Islet of Langerhans (tissue), 1 donor: ENCODE results near the gene FHIT.

Source experiments
- FAIRE-seq: peaks from one replicate; lab custom pipeline; 2011; peaks lifted over from hg19 to GRCh38; lab: Jason Lieb, UNC

Gene FHIT

GRCh38 chr3:59754456-59755129, 1496.7 kb downstream of the FHIT start:
- no peak for FAIRE-seq

GRCh38 chr3:59753808-59754450, 1497.3 kb downstream of the FHIT start:
- no peak for FAIRE-seq

DNA sequence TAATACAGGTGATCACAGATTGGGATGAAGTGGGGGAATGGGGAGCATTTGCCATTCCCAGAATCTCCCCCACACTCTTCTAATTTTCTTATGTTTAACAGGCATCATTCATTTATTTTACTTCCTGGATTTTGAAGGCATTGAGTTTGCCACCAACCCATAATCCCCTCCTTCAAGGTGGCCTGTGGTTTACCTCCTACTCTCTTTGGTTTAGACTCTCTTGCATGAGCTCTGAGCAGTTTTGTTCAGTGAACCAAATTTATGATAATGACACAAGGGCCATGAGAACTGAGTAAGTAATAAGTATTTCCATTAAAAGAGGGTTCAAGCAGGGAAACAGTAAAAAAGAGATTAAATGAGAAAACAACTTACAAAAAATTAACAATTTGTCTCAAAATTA, 1498.3 kb downstream of the FHIT start:
- FAIRE-seq: no peak

DNA sequence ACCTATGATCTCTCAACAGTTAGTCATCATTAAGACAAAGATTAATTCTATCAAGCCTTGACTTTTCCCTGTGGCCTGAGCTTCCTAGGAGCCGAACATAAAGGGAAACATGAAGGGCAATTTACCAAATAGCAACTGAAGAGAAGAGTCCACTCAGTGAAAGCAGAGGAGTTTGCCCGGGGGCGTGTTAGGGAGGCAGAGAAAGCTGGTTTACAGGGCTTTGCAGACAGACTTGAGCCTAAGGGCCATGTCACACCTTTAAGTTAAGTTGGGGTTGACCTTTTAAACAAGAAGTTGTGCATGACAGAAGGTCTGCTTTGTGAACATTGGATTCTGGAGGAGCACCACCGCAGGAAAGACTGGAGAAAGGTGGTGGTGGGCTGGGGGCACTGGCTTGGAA, 1499.6 kb downstream of the FHIT start:
- no peak for FAIRE-seq

GRCh38 chr3:59750391-59750790, 1500.9 kb downstream of the FHIT start:
- no peak for FAIRE-seq

GRCh38 chr3:59749291-59749690, 1502.0 kb downstream of the FHIT start:
- FAIRE-seq: no peak

- FAIRE-seq: no peak
These were observed 1504.7 kb downstream of the FHIT start for GRCh38 chr3:59746585-59746984.

DNA sequence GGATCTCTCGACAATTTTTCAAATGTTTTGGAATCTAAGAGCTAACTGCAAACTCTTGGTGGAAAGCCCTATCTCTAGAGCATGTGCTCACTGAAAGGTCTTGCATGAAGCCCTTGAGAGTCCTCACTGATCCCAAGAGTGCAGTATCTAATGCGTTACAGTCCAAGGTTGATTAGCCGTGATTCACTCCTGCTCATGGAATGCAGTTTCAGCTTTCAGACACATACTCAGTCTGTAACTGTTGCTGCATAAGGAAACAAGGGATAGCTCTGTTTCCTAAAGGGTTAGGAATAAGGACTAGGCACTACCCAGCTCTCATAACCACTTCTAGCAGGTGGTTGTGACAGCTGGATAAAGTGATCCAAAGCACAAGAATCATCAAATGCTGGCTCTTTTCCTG, 1514.0 kb downstream of the FHIT start:
- no peak for FAIRE-seq

- no peak for FAIRE-seq
These were observed 1517.2 kb downstream of the FHIT start for GRCh38 chr3:59734061-59734460.

GRCh38 chr3:59733041-59733809, 1518.0 kb downstream of the FHIT start:
- FAIRE-seq: no peak

- FAIRE-seq: no peak
These were observed 1519.3 kb downstream of the FHIT start for GRCh38 chr3:59731943-59732342.

DNA sequence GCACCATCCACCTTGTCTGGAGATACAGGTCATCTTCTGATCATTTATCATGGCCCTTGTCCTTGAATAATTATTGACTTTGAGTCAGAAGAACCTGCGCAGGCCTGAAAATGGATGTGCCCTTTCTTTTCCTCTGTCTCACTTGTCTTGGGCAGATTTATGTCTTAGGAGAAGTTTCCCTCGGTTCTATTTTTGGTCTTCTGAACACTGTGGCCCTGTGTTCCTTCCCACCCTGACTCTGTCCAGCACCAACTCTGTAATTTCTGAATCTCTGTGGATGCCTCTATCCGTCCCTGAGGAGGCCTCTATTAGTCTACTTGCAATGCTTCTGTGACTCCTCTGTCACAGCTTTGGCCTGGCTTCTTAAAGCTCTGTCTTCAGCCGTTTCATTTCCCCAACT, 1520.7 kb downstream of the FHIT start:
- FAIRE-seq: no peak

DNA sequence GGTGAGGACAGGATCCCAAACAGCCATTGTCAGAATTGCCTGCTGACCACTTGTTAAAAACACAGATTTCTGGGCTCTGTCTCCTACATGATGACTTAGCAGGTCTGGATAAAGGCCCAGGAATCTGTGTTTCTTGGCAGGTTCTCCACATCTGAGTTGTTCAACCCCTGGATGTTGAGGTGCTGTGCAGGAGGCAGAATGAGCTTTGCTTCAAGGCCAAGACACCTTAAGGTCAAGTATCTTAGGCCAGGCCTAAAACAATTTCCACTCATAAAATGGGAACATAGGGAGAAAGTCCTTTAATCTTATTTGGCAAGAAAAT, 1522.7 kb downstream of the FHIT start:
- no peak for FAIRE-seq

DNA sequence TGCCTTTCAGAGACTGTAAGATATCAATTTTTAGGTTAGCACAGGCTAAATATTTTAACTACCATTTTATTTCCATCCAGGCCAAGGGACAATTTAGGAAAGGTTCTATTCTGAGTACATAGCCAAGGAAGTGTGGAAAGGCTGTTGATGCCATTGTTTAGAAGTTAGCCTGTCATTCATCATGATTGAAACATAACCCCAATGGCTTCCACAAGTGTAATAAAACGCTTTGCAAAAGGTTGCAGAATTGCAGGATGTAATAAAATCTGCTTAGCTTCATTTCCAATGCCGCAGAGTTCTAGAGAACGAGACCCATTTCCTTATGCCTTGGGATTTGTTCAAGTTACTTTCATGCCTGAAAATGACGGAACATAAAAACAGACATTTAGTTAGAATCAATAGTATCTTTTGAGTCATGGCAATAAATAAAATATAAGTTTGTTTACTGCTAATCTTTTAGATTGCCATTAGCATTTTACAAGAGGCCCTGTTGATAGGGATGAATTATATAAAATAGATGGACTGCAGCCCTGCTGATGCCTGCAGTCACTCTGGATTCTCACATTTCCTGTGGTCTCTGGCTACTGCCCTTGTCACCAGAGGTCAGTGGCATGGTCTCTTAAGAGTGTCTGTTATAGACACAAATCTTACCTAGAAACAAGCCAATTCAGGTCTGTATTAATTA, 1523.2 kb downstream of the FHIT start:
- FAIRE-seq: no peak

- FAIRE-seq: no peak
These were observed 1525.0 kb downstream of the FHIT start for GRCh38 chr3:59726279-59726678.

GRCh38 chr3:59717679-59718205, 1533.5 kb downstream of the FHIT start:
- FAIRE-seq: no peak

GRCh38 chr3:59714066-59714465, 1537.2 kb downstream of the FHIT start:
- no peak for FAIRE-seq

DNA sequence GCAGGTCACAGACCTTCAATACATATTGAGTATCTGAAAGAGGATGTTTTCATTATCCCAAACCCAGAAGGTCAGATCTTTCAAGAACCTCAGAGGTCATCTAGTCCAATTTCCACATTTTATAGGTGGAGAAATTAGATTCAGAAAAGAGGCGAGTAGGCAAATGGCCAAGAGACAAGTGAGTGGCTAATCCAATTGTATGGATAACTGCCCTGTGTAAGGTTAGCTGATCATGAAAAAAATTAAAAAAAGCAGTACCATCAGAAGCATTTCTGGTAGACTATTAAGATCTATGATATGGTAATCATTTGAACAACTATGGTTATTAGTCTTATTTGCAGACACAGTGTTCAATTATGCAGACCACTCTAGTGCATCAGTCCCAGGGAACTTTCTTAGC, 1540.7 kb downstream of the FHIT start:
- no peak for FAIRE-seq

- FAIRE-seq: no peak
These were observed 1541.3 kb downstream of the FHIT start for GRCh38 chr3:59709702-59710553.

DNA sequence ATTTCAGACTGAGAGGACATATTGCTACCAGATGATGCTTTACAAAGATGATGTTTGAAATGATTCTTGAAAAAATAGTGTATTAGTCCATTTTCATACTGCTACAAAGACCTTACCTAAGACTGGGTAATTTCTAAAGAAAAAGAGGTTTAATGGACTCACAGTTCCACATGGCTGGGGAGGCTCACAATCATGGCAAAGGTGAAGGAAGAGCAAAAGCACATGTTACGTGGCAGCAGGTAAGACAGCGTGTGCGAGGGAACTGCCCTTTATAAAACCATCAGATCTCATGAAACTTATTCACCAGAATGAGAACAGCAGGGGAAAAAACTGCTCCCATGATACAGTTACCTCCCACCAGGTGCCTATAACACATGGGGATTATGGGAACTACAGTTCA, 1543.0 kb downstream of the FHIT start:
- FAIRE-seq: no peak

DNA sequence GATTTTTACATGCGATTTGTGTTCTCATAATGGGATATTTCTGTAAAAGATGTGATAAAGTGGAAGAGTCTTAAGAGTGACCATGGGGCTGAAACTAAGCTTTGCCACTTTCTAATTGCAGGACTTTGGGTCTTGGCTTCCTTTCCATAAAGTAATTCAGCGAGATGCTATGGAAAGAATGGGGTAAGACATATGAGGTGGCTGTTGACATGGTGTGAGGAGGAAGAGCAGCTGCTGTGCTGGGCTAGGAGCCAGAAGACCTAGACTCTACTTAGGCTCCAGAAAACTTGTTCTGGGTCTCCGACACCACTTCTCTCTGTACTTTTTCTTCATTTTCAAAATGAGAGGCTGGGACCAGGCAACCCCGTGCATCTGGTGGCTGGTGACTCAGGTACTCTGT, 1547.0 kb downstream of the FHIT start:
- FAIRE-seq: no peak
